HFFc6 (cell line): ENCODE results near the gene ST8SIA1. TPM values are rescaled to one million over a fixed set of nuclear protein-coding genes. Genes with fewer than 3 reads are reported as not detected.

Source experiments
- DNase-seq: peaks from one replicate; pipeline ENCODE4 v3.0.0-alpha.2; 2018
- H3K27ac Mint-ChIP-seq: 2 replicates; pipeline ENCODE4 v1.8.0; 2020; ENCODE audit warnings: mild to moderate bottlenecking, mixed read lengths
- H3K27me3 Mint-ChIP-seq: 2 replicates; pipeline ENCODE4 v1.8.0; 2021; ENCODE audit warnings: mild to moderate bottlenecking, moderate library complexity, mixed read lengths; ENCODE audit not compliant: insufficient read depth
- H3K36me3 Mint-ChIP-seq: 2 replicates; pipeline ENCODE4 v1.8.0; 2021; ENCODE audit warnings: low read depth, mixed read lengths
- H3K4me1 Mint-ChIP-seq: 2 replicates; pipeline ENCODE4 v1.8.0; 2020; ENCODE audit warnings: low read depth, mixed read lengths
- H3K4me3 Mint-ChIP-seq: 2 replicates; pipeline ENCODE4 v1.8.0; 2020; ENCODE audit warnings: mild to moderate bottlenecking, moderate library complexity, mixed read lengths
- H3K9me3 Mint-ChIP-seq: 2 replicates; pipeline ENCODE4 v1.8.0; 2020; ENCODE audit warnings: mild to moderate bottlenecking, mixed read lengths
- total RNA-seq, 6 experiments: library from RNA; stranded (reverse); fragmentation: NEBNext Ultra II Directional; extraction: Animal tissue kit (Norgen Biotek cat#: 25700); gene quantifications; 2 replicates in 1 of 6; 3 replicates in 5 of 6; pipeline ENCODE4 v1.2.3, GENCODE V29; 2021
- TF ChIP-seq, protein P1 (sequence below): fragments of 200-600 bp; sonication (generic); IDR thresholded peaks from 2 replicates; pipeline ENCODE4 v1.5.0; 2021; ENCODE audit warnings: antibody characterized with exemption, mild to moderate bottlenecking

ST8SIA1 gene
- total RNA-seq, 6 experiments from 2014 or later, result not detected

DNA sequence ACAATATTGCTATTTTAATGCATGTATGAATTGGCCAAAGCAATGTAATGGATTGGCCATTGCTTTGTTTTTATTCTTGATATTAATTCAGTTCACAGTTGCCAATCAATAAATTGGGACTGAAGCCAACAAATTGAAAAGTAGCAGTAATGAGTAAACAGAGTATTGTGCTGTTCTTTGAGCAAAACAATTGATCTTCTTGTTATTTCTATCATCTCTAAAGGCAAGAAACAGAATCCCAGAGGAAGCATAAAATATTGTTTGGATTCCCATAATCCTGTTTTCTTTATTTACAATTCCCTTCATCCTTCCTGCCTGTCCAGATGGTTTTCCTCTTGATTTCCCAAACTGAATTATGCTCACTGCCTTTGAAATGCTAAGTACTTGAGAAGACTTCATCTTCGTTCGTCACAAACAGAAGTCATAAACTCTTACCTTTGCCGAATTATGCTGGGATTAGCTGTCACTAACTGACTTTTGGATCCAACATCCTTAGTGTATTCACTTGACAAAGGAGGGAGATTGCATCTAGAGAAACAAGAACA is 85.9 kb downstream of the ST8SIA1 start:
- Mint-ChIP-seq H3K4me1 (no peaks in the 10 kb centered on the region), H3K9me3 (no peaks in the 10 kb centered on the region), H3K4me3 (no peak overlapping the region), H3K27ac (no peak overlapping the region), H3K27me3 (peaks cover 6% of the 10 kb centered on the region), H3K36me3 (no peaks in the 10 kb centered on the region)
- TF ChIP-seq, protein P1, sequence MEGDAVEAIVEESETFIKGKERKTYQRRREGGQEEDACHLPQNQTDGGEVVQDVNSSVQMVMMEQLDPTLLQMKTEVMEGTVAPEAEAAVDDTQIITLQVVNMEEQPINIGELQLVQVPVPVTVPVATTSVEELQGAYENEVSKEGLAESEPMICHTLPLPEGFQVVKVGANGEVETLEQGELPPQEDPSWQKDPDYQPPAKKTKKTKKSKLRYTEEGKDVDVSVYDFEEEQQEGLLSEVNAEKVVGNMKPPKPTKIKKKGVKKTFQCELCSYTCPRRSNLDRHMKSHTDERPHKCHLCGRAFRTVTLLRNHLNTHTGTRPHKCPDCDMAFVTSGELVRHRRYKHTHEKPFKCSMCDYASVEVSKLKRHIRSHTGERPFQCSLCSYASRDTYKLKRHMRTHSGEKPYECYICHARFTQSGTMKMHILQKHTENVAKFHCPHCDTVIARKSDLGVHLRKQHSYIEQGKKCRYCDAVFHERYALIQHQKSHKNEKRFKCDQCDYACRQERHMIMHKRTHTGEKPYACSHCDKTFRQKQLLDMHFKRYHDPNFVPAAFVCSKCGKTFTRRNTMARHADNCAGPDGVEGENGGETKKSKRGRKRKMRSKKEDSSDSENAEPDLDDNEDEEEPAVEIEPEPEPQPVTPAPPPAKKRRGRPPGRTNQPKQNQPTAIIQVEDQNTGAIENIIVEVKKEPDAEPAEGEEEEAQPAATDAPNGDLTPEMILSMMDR, result no peak
- DNase-seq, result no peak

GRCh38 chr12:22248121-22248520 is 86.4 kb downstream of the ST8SIA1 start:
- DNase-seq, result no peak
- Mint-ChIP-seq H3K36me3 (no peaks in the 10 kb centered on the region), H3K4me1 (no peaks in the 10 kb centered on the region), H3K27me3 (peaks cover 6% of the 10 kb centered on the region), H3K4me3 (no peak overlapping the region), H3K9me3 (no peaks in the 10 kb centered on the region), H3K27ac (no peak overlapping the region)
- TF ChIP-seq, protein P1, result no peak

GRCh38 chr12:22246217-22246846 is 88.2 kb downstream of the ST8SIA1 start:
- Mint-ChIP-seq H3K27ac (no peak overlapping the region), H3K27me3 (peaks cover 6% of the 10 kb centered on the region), H3K4me3 (no peak overlapping the region), H3K4me1 (no peaks in the 10 kb centered on the region), H3K36me3 (no peaks in the 10 kb centered on the region), H3K9me3 (no peaks in the 10 kb centered on the region)
- TF ChIP-seq, protein P1, result no peak
- no peak for DNase-seq

DNA sequence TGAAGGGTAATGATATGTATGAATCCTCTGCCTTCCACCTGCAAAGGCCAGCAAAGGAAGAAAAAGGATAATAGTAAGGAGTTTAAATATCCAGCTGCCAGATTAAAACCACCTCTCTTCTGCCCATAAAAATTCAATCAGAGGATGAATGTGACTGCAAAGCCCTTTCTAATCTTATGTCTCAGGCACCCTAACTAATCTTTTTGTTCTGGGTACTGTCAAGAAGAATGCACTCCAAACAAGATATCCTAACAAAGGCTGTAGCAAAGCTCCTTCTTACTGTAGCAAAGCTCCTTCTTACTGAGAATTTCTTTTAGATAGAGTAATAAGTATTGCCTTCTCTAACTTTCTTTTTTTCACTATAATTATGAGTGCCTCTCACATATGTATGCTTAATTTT is 91.8 kb downstream of the ST8SIA1 start:
- no peaks in the 10 kb centered on the region for H3K9me3 Mint-ChIP-seq
- H3K4me3 Mint-ChIP-seq, result no peak overlapping the region
- TF ChIP-seq, protein P1, result no peak
- no peaks in the 10 kb centered on the region; the same call in 1 of the 2 replicates for H3K27me3 Mint-ChIP-seq
- H3K36me3 Mint-ChIP-seq, result no peaks in the 10 kb centered on the region
- no peak for DNase-seq
- no peak overlapping the region for H3K27ac Mint-ChIP-seq
- no peaks in the 10 kb centered on the region for H3K4me1 Mint-ChIP-seq

DNA sequence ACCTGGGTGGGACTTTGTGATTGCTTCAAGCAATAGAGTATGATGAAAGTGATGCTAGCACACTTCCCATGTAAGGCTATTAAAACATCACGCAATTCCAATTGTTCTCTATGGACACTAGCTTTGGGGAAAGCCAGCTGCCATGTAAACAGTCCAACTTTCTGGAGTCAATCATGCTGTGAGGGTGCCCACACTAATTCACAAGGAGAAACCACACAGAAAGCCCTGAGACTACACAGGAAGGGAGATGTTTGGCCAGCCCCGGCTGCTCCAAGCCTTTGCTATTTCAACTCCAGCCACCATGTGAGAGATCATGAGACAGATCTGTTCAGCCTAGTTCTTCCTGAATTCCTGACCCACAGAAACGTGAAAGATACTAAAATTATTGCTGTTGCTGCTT is 96.3 kb downstream of the ST8SIA1 start:
- H3K4me1 Mint-ChIP-seq, result 0 out of 2 replicates have a peak, but pooled peaks cover 6% of the 10 kb centered on the region
- no peak overlapping the region for H3K27ac Mint-ChIP-seq
- DNase-seq, result no peak
- H3K27me3 Mint-ChIP-seq, result no peaks in the 10 kb centered on the region; the same call in 1 of the 2 replicates
- no peak overlapping the region for H3K4me3 Mint-ChIP-seq
- TF ChIP-seq, protein P1, result no peak
- no peaks in the 10 kb centered on the region for H3K36me3 Mint-ChIP-seq
- H3K9me3 Mint-ChIP-seq, result no peaks in the 10 kb centered on the region
